ENCODE results near the gene ACAD11. TPM values are rescaled to one million over a fixed set of nuclear protein-coding genes. Genes with fewer than 3 reads are reported as not detected.

The ACAD11 gene
- total RNA-seq, 1 experiment from 2014 or later, result 15.6 TPM

DNA sequence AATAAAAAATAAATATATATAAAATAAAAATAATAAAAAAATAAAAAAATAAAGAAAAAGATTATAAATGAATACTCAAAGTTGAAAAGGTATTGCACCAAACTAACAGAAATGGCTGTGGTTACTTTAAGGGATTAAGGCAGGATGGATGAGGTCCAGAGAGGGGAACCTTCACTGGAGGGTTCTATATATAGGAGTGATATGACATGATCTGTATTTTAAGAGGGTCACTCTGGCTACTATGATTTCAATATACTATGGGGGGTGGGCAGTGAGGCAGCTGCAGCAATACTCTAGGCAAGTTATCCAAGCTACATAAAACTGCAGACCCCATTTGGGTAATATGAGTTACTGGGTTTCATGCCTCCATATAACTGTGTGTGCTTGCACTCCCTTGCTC, 24.6 kb downstream of the ACAD11 start:
- H3K18ac ChIP-seq (ENCODE audit: insufficient read length, low read depth, low read length), result no peak overlapping the region
- no peak overlapping the region for H4K8ac ChIP-seq (replicated peaks; ENCODE audit: insufficient read length, low read depth, low read length)
- H3K23ac ChIP-seq (ENCODE audit: insufficient read length, low read depth, low read length), result no peak overlapping the region
- no peak overlapping the region for H2AK5ac ChIP-seq (ENCODE audit: insufficient read length, low read length)
- no peak overlapping the region for H2BK5ac ChIP-seq (ENCODE audit: insufficient read length, low read length)
- H3K4me3 Mint-ChIP-seq, result no peak overlapping the region
- TF ChIP-seq, protein P1, sequence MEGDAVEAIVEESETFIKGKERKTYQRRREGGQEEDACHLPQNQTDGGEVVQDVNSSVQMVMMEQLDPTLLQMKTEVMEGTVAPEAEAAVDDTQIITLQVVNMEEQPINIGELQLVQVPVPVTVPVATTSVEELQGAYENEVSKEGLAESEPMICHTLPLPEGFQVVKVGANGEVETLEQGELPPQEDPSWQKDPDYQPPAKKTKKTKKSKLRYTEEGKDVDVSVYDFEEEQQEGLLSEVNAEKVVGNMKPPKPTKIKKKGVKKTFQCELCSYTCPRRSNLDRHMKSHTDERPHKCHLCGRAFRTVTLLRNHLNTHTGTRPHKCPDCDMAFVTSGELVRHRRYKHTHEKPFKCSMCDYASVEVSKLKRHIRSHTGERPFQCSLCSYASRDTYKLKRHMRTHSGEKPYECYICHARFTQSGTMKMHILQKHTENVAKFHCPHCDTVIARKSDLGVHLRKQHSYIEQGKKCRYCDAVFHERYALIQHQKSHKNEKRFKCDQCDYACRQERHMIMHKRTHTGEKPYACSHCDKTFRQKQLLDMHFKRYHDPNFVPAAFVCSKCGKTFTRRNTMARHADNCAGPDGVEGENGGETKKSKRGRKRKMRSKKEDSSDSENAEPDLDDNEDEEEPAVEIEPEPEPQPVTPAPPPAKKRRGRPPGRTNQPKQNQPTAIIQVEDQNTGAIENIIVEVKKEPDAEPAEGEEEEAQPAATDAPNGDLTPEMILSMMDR (conservative IDR thresholded peaks at IDR 0.05), result no peak
- H3K9me3 ChIP-seq (ENCODE audit: control insufficient read depth, low read depth, low read length), result no peaks in the 10 kb centered on the region
- no peaks in the 10 kb centered on the region for H3K79me2 ChIP-seq (ENCODE audit: insufficient read depth, low read length)
- H3K27me3 ChIP-seq (ENCODE audit: insufficient read depth, low read length), result no peaks in the 10 kb centered on the region
- H3T11ph ChIP-seq (ENCODE audit: low read length), result no peak overlapping the region
- H4K91ac ChIP-seq (ENCODE audit: insufficient read length, low read depth, low read length), result no peak overlapping the region
- no peak for DNase-seq
- H3K36me3 Mint-ChIP-seq (ENCODE audit: insufficient read depth in 1 of 3, low read depth in 3 of 3), result peaks cover 0 to 12% (median 0%) of the 10 kb centered on the region in 3 experiments; a peak in 1 of 7 replicates
- H2BK120ac ChIP-seq (ENCODE audit: low read depth, low read length, poor library complexity, severe bottlenecking), result no peak overlapping the region
- no peaks in the 10 kb centered on the region for H3K4me1 Mint-ChIP-seq
- H3K27ac Mint-ChIP-seq, result no peak overlapping the region
- no peak overlapping the region for H3K56ac ChIP-seq (ENCODE audit: insufficient read length, low read depth, low read length)
- H2BK15ac ChIP-seq (ENCODE audit: low read depth, low read length), result no peak overlapping the region
- no peak overlapping the region for H2BK20ac ChIP-seq (ENCODE audit: low read depth, low read length, poor library complexity, severe bottlenecking)
- no peak overlapping the region for H3K9ac ChIP-seq (ENCODE audit: extremely low read depth, insufficient read length, low read length)
- H3K4ac ChIP-seq (ENCODE audit: low read depth, low read length), result no peak overlapping the region
- no peak overlapping the region for H2AFZ ChIP-seq (ENCODE audit: low read length)
- no peaks in the 10 kb centered on the region for H3K79me1 ChIP-seq (ENCODE audit: insufficient read depth, low read depth, low read length, poor library complexity, severe bottlenecking)
- H3K4me2 ChIP-seq (ENCODE audit: insufficient read depth, insufficient read length, low read length), result no peak overlapping the region
- no peak overlapping the region for H3K14ac ChIP-seq (ENCODE audit: insufficient read depth, low read length)
- H4K20me1 ChIP-seq (ENCODE audit: control insufficient read depth, insufficient read depth, insufficient read length), result no peaks in the 10 kb centered on the region
- no peak overlapping the region for H2BK12ac ChIP-seq (ENCODE audit: insufficient read length, low read depth, low read length)
- H3K4me1 ChIP-seq (ENCODE audit: insufficient read depth, low read length), result no peaks in the 10 kb centered on the region
- no peaks in the 10 kb centered on the region for H3K27me3 Mint-ChIP-seq (ENCODE audit: low read depth)
- no peaks in the 10 kb centered on the region for H3K9me3 Mint-ChIP-seq
- no peaks in the 10 kb centered on the region for H3K23me2 ChIP-seq (ENCODE audit: insufficient read length, low read depth, low read length, poor library complexity, severe bottlenecking)
- no peak overlapping the region for H3K27ac ChIP-seq (ENCODE audit: insufficient read length, low read depth, low read length)
- no peak overlapping the region for H4K5ac ChIP-seq (ENCODE audit: insufficient read length, low read depth, low read length)
